Measurements from ENCODE around the gene TTLL7. TPM values are rescaled to one million over a fixed set of nuclear protein-coding genes. Genes with fewer than 3 reads are reported as not detected.

TTLL7 gene, protein sequence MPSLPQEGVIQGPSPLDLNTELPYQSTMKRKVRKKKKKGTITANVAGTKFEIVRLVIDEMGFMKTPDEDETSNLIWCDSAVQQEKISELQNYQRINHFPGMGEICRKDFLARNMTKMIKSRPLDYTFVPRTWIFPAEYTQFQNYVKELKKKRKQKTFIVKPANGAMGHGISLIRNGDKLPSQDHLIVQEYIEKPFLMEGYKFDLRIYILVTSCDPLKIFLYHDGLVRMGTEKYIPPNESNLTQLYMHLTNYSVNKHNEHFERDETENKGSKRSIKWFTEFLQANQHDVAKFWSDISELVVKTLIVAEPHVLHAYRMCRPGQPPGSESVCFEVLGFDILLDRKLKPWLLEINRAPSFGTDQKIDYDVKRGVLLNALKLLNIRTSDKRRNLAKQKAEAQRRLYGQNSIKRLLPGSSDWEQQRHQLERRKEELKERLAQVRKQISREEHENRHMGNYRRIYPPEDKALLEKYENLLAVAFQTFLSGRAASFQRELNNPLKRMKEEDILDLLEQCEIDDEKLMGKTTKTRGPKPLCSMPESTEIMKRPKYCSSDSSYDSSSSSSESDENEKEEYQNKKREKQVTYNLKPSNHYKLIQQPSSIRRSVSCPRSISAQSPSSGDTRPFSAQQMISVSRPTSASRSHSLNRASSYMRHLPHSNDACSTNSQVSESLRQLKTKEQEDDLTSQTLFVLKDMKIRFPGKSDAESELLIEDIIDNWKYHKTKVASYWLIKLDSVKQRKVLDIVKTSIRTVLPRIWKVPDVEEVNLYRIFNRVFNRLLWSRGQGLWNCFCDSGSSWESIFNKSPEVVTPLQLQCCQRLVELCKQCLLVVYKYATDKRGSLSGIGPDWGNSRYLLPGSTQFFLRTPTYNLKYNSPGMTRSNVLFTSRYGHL
- total RNA-seq (2014; rRNA removed; shearing (Covaris generic)) (2.6 and 4.1 TPM in 2 replicates), polyA plus RNA-seq (2016; fragmentation: Nextera tagmentation; extraction: Ambion mirVana) (5.1 and 6.7 TPM in 2 replicates)
- long read RNA-seq, partial matches to known transcripts = 2 of 2 reads
- long read RNA-seq, other reads (novel, unspliced or antisense) = 0 of 2 reads

DNA sequence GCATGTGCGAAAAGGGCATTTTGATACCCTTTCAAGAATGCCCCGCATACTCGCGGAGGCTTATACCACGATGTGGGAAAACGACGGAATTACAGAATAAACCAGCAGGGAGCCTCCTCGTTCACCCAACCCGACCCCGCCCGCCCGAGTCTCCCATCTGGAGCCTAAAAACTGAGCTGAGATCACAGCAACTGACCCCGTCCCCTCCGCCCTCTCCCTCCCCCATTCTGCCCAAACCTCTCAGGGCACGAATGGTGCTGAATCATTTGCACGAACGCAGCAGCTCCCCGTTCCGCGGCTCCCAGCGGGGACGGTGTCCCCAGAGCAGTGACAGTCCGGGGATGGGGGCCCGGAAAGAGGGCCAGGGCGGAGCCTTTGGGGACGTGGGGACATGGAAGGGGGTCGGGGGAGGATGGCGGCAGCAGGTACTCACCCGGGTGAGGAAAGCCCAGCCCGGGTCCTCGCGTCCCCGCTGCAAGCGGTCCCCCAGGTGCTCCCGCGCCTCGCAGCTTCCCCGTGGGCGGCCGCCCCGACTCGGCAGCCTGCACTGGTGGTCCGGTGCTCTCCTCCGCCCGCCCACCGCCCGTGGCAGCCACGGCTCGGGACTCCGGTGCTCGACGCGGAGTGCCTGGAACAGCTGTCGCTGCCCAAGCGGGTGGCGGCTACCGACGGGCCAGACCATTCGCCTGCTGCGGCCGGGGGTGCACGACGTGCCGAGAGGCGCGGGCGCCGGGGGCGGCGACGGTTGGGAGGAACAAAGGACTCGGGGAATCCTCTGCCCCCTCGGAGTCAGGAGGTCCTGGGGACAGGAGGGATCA, at the start of gene TTLL7:
Gene TTLL7, minus strand, starts transcription at position 635 of the 818 bp plus-strand sequence. CDS start 46,921 bp downstream, outside the sequence.
- H3K27me3 Mint-ChIP-seq (ENCODE audit: insufficient read depth, low read depth, poor library complexity) = peaks cover 31% of the 10 kb centered on the region

DNA sequence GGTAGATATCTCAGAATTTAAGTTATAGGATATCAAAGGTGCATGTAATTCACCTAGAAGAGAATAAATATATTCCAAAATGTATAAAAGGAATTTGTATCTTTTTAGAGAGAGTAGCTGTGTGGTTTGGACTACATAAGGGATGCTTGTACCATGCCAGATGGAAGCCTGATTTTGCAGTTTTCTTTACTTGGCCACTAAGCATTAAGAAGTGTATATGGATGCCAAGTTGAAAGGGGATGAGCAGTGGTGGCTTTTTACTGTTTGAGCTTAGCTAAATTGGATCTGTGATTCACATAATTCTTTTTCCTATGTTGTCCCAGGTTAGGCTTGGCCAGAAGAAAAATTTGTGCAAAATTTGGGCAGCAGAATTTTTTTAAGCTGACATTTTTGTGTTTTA, 43.5 kb upstream of the TTLL7 start:
- no peaks in the 10 kb centered on the region for H3K4me1 ChIP-seq (ENCODE audit: insufficient read depth)
- H3K36me3 ChIP-seq (ENCODE audit: insufficient read depth) = no peaks in the 10 kb centered on the region
- H3K27me3 ChIP-seq (ENCODE audit: insufficient read depth) = no peaks in the 10 kb centered on the region
- no peak overlapping the region for H3K27ac ChIP-seq (ENCODE audit: low read depth)
- no peaks in the 10 kb centered on the region for H3K27me3 Mint-ChIP-seq (ENCODE audit: insufficient read depth, low read depth, poor library complexity)
- ATAC-seq (no peak), DNase-seq (ENCODE audit: low spot score) (no peak)
- no peaks in the 10 kb centered on the region for H3K9me3 Mint-ChIP-seq
- no peak overlapping the region for H2AFZ ChIP-seq
- no peaks in the 10 kb centered on the region for H3F3A ChIP-seq (replicated peaks; ENCODE audit: low read depth)
- H3K36me3 Mint-ChIP-seq (ENCODE audit: low read depth) = no peaks in the 10 kb centered on the region
- no peak overlapping the region for H3K4me3 Mint-ChIP-seq
- H3K4me2 ChIP-seq = no peak overlapping the region
- H3K9me2 ChIP-seq (ENCODE audit: insufficient read depth) = peaks cover 3% of the 10 kb centered on the region; the same call in 1 of the 2 replicates
- H3K4me1 Mint-ChIP-seq = peaks cover 2% of the 10 kb centered on the region; the same call in 1 of the 3 replicates
- no peaks in the 10 kb centered on the region; the same call in 1 of the 2 replicates for H4K20me1 ChIP-seq (replicated peaks; ENCODE audit: insufficient read depth)
- no peaks in the 10 kb centered on the region for H3K79me2 ChIP-seq (replicated peaks; ENCODE audit: insufficient read depth)
- H3K27ac Mint-ChIP-seq = no peak overlapping the region
- H3K4me3 ChIP-seq = no peak overlapping the region
- TF ChIP-seq, protein P1, sequence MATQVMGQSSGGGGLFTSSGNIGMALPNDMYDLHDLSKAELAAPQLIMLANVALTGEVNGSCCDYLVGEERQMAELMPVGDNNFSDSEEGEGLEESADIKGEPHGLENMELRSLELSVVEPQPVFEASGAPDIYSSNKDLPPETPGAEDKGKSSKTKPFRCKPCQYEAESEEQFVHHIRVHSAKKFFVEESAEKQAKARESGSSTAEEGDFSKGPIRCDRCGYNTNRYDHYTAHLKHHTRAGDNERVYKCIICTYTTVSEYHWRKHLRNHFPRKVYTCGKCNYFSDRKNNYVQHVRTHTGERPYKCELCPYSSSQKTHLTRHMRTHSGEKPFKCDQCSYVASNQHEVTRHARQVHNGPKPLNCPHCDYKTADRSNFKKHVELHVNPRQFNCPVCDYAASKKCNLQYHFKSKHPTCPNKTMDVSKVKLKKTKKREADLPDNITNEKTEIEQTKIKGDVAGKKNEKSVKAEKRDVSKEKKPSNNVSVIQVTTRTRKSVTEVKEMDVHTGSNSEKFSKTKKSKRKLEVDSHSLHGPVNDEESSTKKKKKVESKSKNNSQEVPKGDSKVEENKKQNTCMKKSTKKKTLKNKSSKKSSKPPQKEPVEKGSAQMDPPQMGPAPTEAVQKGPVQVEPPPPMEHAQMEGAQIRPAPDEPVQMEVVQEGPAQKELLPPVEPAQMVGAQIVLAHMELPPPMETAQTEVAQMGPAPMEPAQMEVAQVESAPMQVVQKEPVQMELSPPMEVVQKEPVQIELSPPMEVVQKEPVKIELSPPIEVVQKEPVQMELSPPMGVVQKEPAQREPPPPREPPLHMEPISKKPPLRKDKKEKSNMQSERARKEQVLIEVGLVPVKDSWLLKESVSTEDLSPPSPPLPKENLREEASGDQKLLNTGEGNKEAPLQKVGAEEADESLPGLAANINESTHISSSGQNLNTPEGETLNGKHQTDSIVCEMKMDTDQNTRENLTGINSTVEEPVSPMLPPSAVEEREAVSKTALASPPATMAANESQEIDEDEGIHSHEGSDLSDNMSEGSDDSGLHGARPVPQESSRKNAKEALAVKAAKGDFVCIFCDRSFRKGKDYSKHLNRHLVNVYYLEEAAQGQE (IDR thresholded peaks at IDR 0.05; ENCODE audit: unreplicated experiment) = no peak
- no peak for TF ChIP-seq CREB1 (CRISPR knock-in tag; IDR thresholded peaks at IDR 0.05; ENCODE audit: low read depth)
- TF ChIP-seq ZNF114 (CRISPR knock-in tag; IDR thresholded peaks at IDR 0.05) = no peak
- TF ChIP-seq EZH2phosphoT487 (IDR thresholded peaks at IDR 0.05; ENCODE audit: unreplicated experiment) = no peak
- TF ChIP-seq NANOG (IDR thresholded peaks at IDR 0.05; ENCODE audit: borderline replicate concordance) = no peak

More for the DNA sequence above, at the start of gene TTLL7:
- H3F3A ChIP-seq (replicated peaks; ENCODE audit: low read depth) = no peaks in the 10 kb centered on the region
- ATAC-seq = peak; percentile 85
- no peak within 1 kb of the TSS for H3K27ac ChIP-seq (ENCODE audit: low read depth)
- no peaks in the 10 kb centered on the region; the same call in 1 of the 2 replicates for H3K79me2 ChIP-seq (replicated peaks; ENCODE audit: insufficient read depth)
- no peaks in the 10 kb centered on the region for H3K36me3 ChIP-seq (ENCODE audit: insufficient read depth)
- H3K27me3 ChIP-seq (ENCODE audit: insufficient read depth) = peaks cover 58% of the 10 kb centered on the region
- H3K9me2 ChIP-seq (ENCODE audit: insufficient read depth) = no peaks in the 10 kb centered on the region
- Mint-ChIP-seq H3K4me3 (peak within 1 kb of the TSS; percentile 88), H3K9me3 (peaks cover 3% of the 10 kb centered on the region; the same call in 1 of the 3 replicates), H3K36me3 (ENCODE audit: low read depth) (no peaks in the 10 kb centered on the region), H3K27ac (peak within 1 kb of the TSS; percentile 62; the same call in 1 of the 2 replicates), H3K4me1 (peaks cover 10% of the 10 kb centered on the region; the same call in 2 of the 3 replicates)
- no peak for TF ChIP-seq ZNF114 (CRISPR knock-in tag; IDR thresholded peaks at IDR 0.05)
- peak; percentile 74; the same call in 1 of the 2 replicates for TF ChIP-seq POLR2AphosphoS5 (IDR thresholded peaks at IDR 0.05; ENCODE audit: low read depth)
- TF ChIP-seq, protein P2, sequence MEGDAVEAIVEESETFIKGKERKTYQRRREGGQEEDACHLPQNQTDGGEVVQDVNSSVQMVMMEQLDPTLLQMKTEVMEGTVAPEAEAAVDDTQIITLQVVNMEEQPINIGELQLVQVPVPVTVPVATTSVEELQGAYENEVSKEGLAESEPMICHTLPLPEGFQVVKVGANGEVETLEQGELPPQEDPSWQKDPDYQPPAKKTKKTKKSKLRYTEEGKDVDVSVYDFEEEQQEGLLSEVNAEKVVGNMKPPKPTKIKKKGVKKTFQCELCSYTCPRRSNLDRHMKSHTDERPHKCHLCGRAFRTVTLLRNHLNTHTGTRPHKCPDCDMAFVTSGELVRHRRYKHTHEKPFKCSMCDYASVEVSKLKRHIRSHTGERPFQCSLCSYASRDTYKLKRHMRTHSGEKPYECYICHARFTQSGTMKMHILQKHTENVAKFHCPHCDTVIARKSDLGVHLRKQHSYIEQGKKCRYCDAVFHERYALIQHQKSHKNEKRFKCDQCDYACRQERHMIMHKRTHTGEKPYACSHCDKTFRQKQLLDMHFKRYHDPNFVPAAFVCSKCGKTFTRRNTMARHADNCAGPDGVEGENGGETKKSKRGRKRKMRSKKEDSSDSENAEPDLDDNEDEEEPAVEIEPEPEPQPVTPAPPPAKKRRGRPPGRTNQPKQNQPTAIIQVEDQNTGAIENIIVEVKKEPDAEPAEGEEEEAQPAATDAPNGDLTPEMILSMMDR (conservative IDR thresholded peaks at IDR 0.05; ENCODE audit: low read depth in 2 of 2) = no peak
- TF ChIP-seq CREB1 (CRISPR knock-in tag; IDR thresholded peaks at IDR 0.05; ENCODE audit: low read depth) = 0 out of 2 replicates have a peak, but pooled peaks have one; percentile 9
- no peak for TF ChIP-seq EZH2 (IDR thresholded peaks at IDR 0.05; ENCODE audit: low read depth, unreplicated experiment)
- 0 out of 2 replicates have a peak, but pooled peaks cover 7% of the 10 kb centered on the region for H4K20me1 ChIP-seq (replicated peaks; ENCODE audit: insufficient read depth)
- peaks cover 10% of the 10 kb centered on the region; the same call in 1 of the 2 replicates for H3K4me1 ChIP-seq (ENCODE audit: insufficient read depth)
- peak within 1 kb of the TSS; percentile 83 for H3K4me2 ChIP-seq
- peak; percentile 87 for DNase-seq (ENCODE audit: low spot score)
- H2AFZ ChIP-seq = peak within 1 kb of the TSS; percentile 95
- peak within 1 kb of the TSS; percentile 86 for H3K4me3 ChIP-seq

Data from GM23338 (cell line).